GM12878 (cell line): ENCODE data around the gene PHC2. TPM values are rescaled to one million over a fixed set of nuclear protein-coding genes. Genes with fewer than 3 reads are reported as not detected.

ENCODE experiments used
- ATAC-seq: fragments of 200-7000 bp; cut with Tn5 transposase; 3 replicates; pipeline ENCODE4 v1.9.1; 2020; ENCODE audit warnings: mild to moderate bottlenecking, moderate library complexity
- BruUV-seq: library from RNA; stranded (reverse); fragments of 400-500 nt; replicated peaks from 2 replicates; lab custom pipeline; 2021; lab: Mats Ljungman, UMichigan
- CTCF ChIA-PET: fragments of 300-600 bp; sonication (Branson Sonifier 250); formaldehyde crosslinking; extraction: SDS; loops from one replicate; lab custom pipeline; 2021; ENCODE audit warnings: inconsistent platforms; lab: Yijun Ruan, JAX
- POLR2A ChIA-PET: fragments of 350-600 bp; formaldehyde crosslinking; extraction: SDS; loops from one replicate; lab custom pipeline; 2021; ENCODE audit warnings: inconsistent platforms; lab: Charles Lee
- RAD21 ChIA-PET: fragments of 300-600 bp; sonication (Branson Sonifier 250); formaldehyde crosslinking; loops from one replicate; lab custom pipeline; 2023; ENCODE audit warnings: antibody characterized with exemption; ENCODE audit not compliant: unreplicated experiment; lab: Charles Lee
- SMC1A ChIA-PET: fragments of 300-600 bp; sonication (Branson Sonifier 250); formaldehyde crosslinking; loops from one replicate; lab custom pipeline; 2023; ENCODE audit not compliant: unreplicated experiment, uncharacterized antibody; lab: Charles Lee
- DNase-seq: peaks from one replicate; pipeline ENCODE4 v3.0.0-alpha.2; 2011; ENCODE audit warnings: low read depth, low spot score
- FAIRE-seq: peaks from 3 replicates; lab custom pipeline; 2011; peaks lifted over from hg19 to GRCh38; lab: Jason Lieb, UNC
- H2AFZ ChIP-seq: 2 replicates; pipeline ENCODE4 v1.6.0; 2011; ENCODE audit warnings: low read depth, low read length, control low read depth; ENCODE audit not compliant: control insufficient read depth
- H3K27ac ChIP-seq: 2 replicates; pipeline ENCODE4 v1.5.1; 2011; ENCODE audit warnings: control low read depth; ENCODE audit not compliant: control insufficient read depth, insufficient read depth
- H3K27me3 ChIP-seq, 2 experiments: replicated peaks in 1 of 2; 2 replicates each; pipeline versions ENCODE4 v1.6.0 to v1.6.1; 2011; ENCODE audit warnings: low read length in 1 of 2; ENCODE audit not compliant: control insufficient read depth in 2 of 2, insufficient read depth in 2 of 2
- H3K36me3 ChIP-seq, 2 experiments: 2 replicates each; pipeline ENCODE4 v1.5.1; 2011; ENCODE audit warnings: low read length in 1 of 2; ENCODE audit not compliant: control insufficient read depth in 2 of 2, insufficient read depth in 2 of 2
- H3K4me1 ChIP-seq: 2 replicates; pipeline ENCODE4 v1.6.1; 2011; ENCODE audit warnings: mild to moderate bottlenecking, low read length, moderate library complexity, mixed read lengths; ENCODE audit not compliant: control insufficient read depth, insufficient read depth
- H3K4me2 ChIP-seq: 2 replicates; pipeline ENCODE4 v1.6.0; 2011; ENCODE audit warnings: control low read depth; ENCODE audit not compliant: control insufficient read depth, insufficient read depth
- H3K4me3 ChIP-seq: fragments of 200-600 bp; sonication (generic); 2 replicates; pipeline ENCODE4 v1.5.1; 2016
- H3K79me2 ChIP-seq: 2 replicates; pipeline ENCODE4 v1.6.0; 2011; ENCODE audit warnings: low read length; ENCODE audit not compliant: control insufficient read depth, insufficient read depth
- H3K9ac ChIP-seq: 2 replicates; pipeline ENCODE4 v1.8.0; 2011; ENCODE audit warnings: low read length, control low read depth, mixed read lengths; ENCODE audit not compliant: control insufficient read depth, insufficient read depth
- H3K9me3 ChIP-seq: replicated peaks from 3 replicates; pipeline ENCODE4 v1.5.1; 2011; ENCODE audit warnings: mild to moderate bottlenecking, low read length; ENCODE audit not compliant: control insufficient read depth, insufficient read depth
- H4K20me1 ChIP-seq: 2 replicates; pipeline ENCODE4 v1.6.0; 2011; ENCODE audit not compliant: control insufficient read depth, insufficient read depth
- BCL11A ChIP-seq: IDR thresholded peaks from 2 replicates; pipeline ENCODE4 v1.6.1; 2011; ENCODE audit warnings: low read depth, low read length
- CHD1 ChIP-seq: IDR thresholded peaks from 2 replicates; pipeline ENCODE4 v1.6.1; 2012; ENCODE audit warnings: low read depth, low read length, improper control_type of control experiment
- CTCF ChIP-seq, 3 experiments: IDR thresholded peaks in 2 of 3; conservative IDR thresholded peaks in 1 of 3; 2 replicates each; pipeline ENCODE4 v1.5.1; 2011; ENCODE audit warnings: low read depth in 3 of 3, low read length in 3 of 3, mild to moderate bottlenecking in 3 of 3, control low read depth in 2 of 3, moderate library complexity in 2 of 3, inconsistent platforms in 1 of 3, mixed read lengths in 1 of 3; ENCODE audit not compliant: control insufficient read depth in 2 of 3, insufficient read depth in 1 of 3; ENCODE audit errors: extremely low read depth in 1 of 3
- E2F4 ChIP-seq: IDR thresholded peaks from 2 replicates; pipeline ENCODE4 v1.6.1; 2012; ENCODE audit warnings: low read depth, low read length, improper control_type of control experiment
- IKZF1 ChIP-seq: fragments of 450-650 bp; conservative IDR thresholded peaks from 2 replicates; pipeline ENCODE4 v1.6.1; 2017; ENCODE audit warnings: antibody characterized with exemption, mild to moderate bottlenecking
- KDM1A ChIP-seq: fragments of 200-600 bp; sonication (generic); IDR thresholded peaks from 2 replicates; pipeline ENCODE4 v1.6.1; 2016; ENCODE audit warnings: borderline replicate concordance
- MTA2 ChIP-seq: fragments of 450-650 bp; IDR thresholded peaks from 2 replicates; pipeline ENCODE4 v1.6.1; 2016; ENCODE audit warnings: low read depth, mild to moderate bottlenecking, moderate library complexity
- NFYA ChIP-seq: IDR thresholded peaks from 2 replicates; pipeline ENCODE4 v1.6.1; 2011; ENCODE audit warnings: low read depth, mild to moderate bottlenecking, low read length, improper control_type of control experiment, borderline replicate concordance
- PRDM15 ChIP-seq: fragments of 450-650 bp; formaldehyde crosslinking; IDR thresholded peaks from 2 replicates; pipeline ENCODE4 v1.4.0; 2020; ENCODE audit warnings: mild to moderate bottlenecking, moderate library complexity
- RUNX3 ChIP-seq: IDR thresholded peaks from 2 replicates; pipeline ENCODE4 v1.6.1; 2012; ENCODE audit warnings: low read length, inconsistent platforms
- SPI1 ChIP-seq: IDR thresholded peaks from 2 replicates; pipeline ENCODE4 v1.6.1; 2011; ENCODE audit warnings: low read depth, mild to moderate bottlenecking, low read length, moderate library complexity, borderline replicate concordance; ENCODE audit not compliant: insufficient read depth
- TBL1XR1 ChIP-seq: IDR thresholded peaks from 2 replicates; pipeline ENCODE4 v1.6.1; 2012; ENCODE audit warnings: low read depth, low read length, improper control_type of control experiment
- TCF12 ChIP-seq: IDR thresholded peaks from 2 replicates; pipeline ENCODE4 v1.6.1; 2011; ENCODE audit warnings: low read depth, mild to moderate bottlenecking, low read length
- TCF3 ChIP-seq: IDR thresholded peaks from 2 replicates; pipeline ENCODE4 v1.6.1; 2012; ENCODE audit warnings: low read depth, mild to moderate bottlenecking, low read length, borderline replicate concordance; ENCODE audit not compliant: insufficient read depth
- USF1 ChIP-seq: IDR thresholded peaks from 2 replicates; pipeline ENCODE4 v1.6.1; 2011; ENCODE audit warnings: borderline replicate concordance, low read depth, mild to moderate bottlenecking, moderate library complexity, mixed read lengths, low read length; ENCODE audit not compliant: insufficient read depth; ENCODE audit errors: extremely low read length
- WRNIP1 ChIP-seq: IDR thresholded peaks from 2 replicates; pipeline ENCODE4 v1.6.1; 2011; ENCODE audit warnings: low read depth, low read length, improper control_type of control experiment, borderline replicate concordance
- YBX1 ChIP-seq: fragments of 450-650 bp; IDR thresholded peaks from 2 replicates; pipeline ENCODE4 v1.6.1; 2016; ENCODE audit warnings: antibody characterized with exemption
- ZZZ3 ChIP-seq: IDR thresholded peaks from 2 replicates; pipeline ENCODE4 v1.6.1; 2011; ENCODE audit warnings: low read depth; ENCODE audit not compliant: control insufficient read depth, insufficient read length
- WGBS: methylation state at CpG from one replicate; pipeline ENCODE4 v1.1.6; 2016; ENCODE audit warnings: low lambda C conversion rate; ENCODE audit not compliant: insufficient replicate concordance, insufficient coverage; ENCODE audit errors: missing lambda C conversion rate; 5-methylcytosine and 5-hydroxymethylcytosine counted together
- in situ Hi-C: fragments of 300-500 bp; cut with MboI; formaldehyde crosslinking; loops from 9 replicates; pipeline ENCODE4 v1.14.3; 2018; ENCODE audit warnings: mixed read lengths
- intact Hi-C: fragments of 100-400 bp; cut with micrococcal nuclease; formaldehyde crosslinking; loops from one replicate; pipeline ENCODE4 v1.14.2; 2022; ENCODE audit not compliant: unreplicated experiment
- polyA plus RNA-seq, 11 experiments: library from polyadenylated mRNA; depleted of rRNA in 4 of 11; unstranded in 6 of 11; stranded (reverse) in 5 of 11; fragments of >200 nt; fragmentation: Nextera tagmentation in 4 of 11; fragmentation: Illumina TruSeq in 1 of 11; extraction: Ambion mirVana in 4 of 11; extraction: Trizol in 1 of 11; gene quantifications; 1 replicate in 1 of 11; 2 replicates in 10 of 11; pipeline versions ENCODE4 v1.2.1 to v1.2.3, GENCODE V29; 2011 to 2016; ENCODE audit warnings: inconsistent platforms in 2 of 11, missing spikeins in 2 of 11, low read depth in 1 of 11
- total RNA-seq, 4 experiments: library from RNA; depleted of rRNA in 3 of 4; stranded (reverse); fragments of >200 nt in 3 of 4; fragmentation: Illumina TruSeq in 1 of 4; extraction: Trizol in 1 of 4; gene quantifications; 2 replicates each; pipeline versions ENCODE4 v1.2.1 to v1.2.3, GENCODE V29; 2013 to 2021

Gene PHC2
- total and polyA plus RNA-seq, 10 of the 15 experiments (the other 5 are each of a cell fraction or from before 2014, with no cell fraction given): 2.0 to 35.9 (median 16.4) TPM

- Histone ChIP-seq H4K20me1 (no peaks in the 10 kb centered on the region), H3K9ac (no peak overlapping the region), H3K27me3 (no peaks in the 10 kb centered on the region), H3K27ac (no peak overlapping the region), H3K9me3 (no peaks in the 10 kb centered on the region), H3K79me2 (peaks cover 36% of the 10 kb centered on the region), H3K4me2 (no peak overlapping the region), H3K4me3 (no peak overlapping the region), H3K4me1 (peaks cover 7% of the 10 kb centered on the region), H2AFZ (no peak overlapping the region), H3K36me3 (peaks cover 9 to 18% of the 10 kb centered on the region in 2 experiments)
- FAIRE-seq: no peak
- no TSS peak for BruUV-seq
- ChIA-PET POLR2A (interaction anchor here (1.3 kb wide), 1 partner anchor 8 kb away, joined by 3 read pairs; no protein-coding TSS in a partner anchor), SMC1A (no interaction called here), CTCF (interaction anchor here (0.6 to 2.7 kb wide), 3 partner anchors 40 to 1375 kb away, joined by 3 to 11 read pairs (median 4); no protein-coding TSS in a partner anchor), RAD21 (no interaction called here)
- TF ChIP-seq TCF12: no peak
- no peak for TF ChIP-seq SPI1
- no peak for TF ChIP-seq TCF3
- no peak for TF ChIP-seq E2F4
- no peak for TF ChIP-seq ZZZ3
- TF ChIP-seq IKZF1: no peak
- TF ChIP-seq USF1: no peak
- TF ChIP-seq CHD1: no peak
- no peak for TF ChIP-seq CTCF (IDR thresholded peaks at IDR 0.05 in 2 of 3, conservative IDR thresholded peaks at IDR 0.05 in 1 of 3; ENCODE audit: control insufficient read depth in 2 of 3, extremely low read depth in 1 of 3, insufficient read depth in 1 of 3, low read depth in 3 of 3, low read length in 3 of 3)
- no peak for TF ChIP-seq KDM1A
- TF ChIP-seq WRNIP1: no peak
- no peak for TF ChIP-seq TBL1XR1
- TF ChIP-seq MTA2: no peak
- TF ChIP-seq NFYA: no peak
- no peak for TF ChIP-seq YBX1
- TF ChIP-seq PRDM15: no peak
- no peak for TF ChIP-seq BCL11A
- no peak for TF ChIP-seq RUNX3
- WGBS: 81% methylated on average over 9 of the region's 9 CpGs
- in situ Hi-C loops (no loop called here), intact Hi-C loops (no loop called here)
- no peak for DNase-seq
- no peak for ATAC-seq
These were observed 94.3 kb downstream of the PHC2 start for GRCh38 chr1:33336580-33336979.
